Esophagus squamous epithelium (tissue), 4 donors: ENCODE data around the gene TUT4.

Experiments used
- CTCF ChIP-seq, 6 experiments: fragments of 450-650 bp in 4 of 6; fragments of 200-600 bp in 2 of 6; sonication (generic) in 2 of 6; IDR thresholded peaks; one replicate each; pipeline ENCODE4 v1.5.1; 2016 to 2019; ENCODE audit warnings: antibody characterized with exemption in 6 of 6, mild to moderate bottlenecking in 4 of 6, moderate library complexity in 4 of 6
- POLR2A ChIP-seq, 4 donors: fragments of 450-650 bp; IDR thresholded peaks; one replicate each; pipeline ENCODE4 v1.6.1; 2017; ENCODE audit warnings: antibody characterized with exemption in 4 of 4, mild to moderate bottlenecking in 4 of 4, moderate library complexity in 3 of 4

- no peak for TF ChIP-seq CTCF (IDR thresholded peaks at IDR 0.05)
- no peak for TF ChIP-seq POLR2A (IDR thresholded peaks at IDR 0.05)
Observed at GRCh38 chr1:52426371-52426770, 126.5 kb downstream of the TUT4 start.
